PFSK-1 (cell line): ENCODE results near the gene IFNL2.

ENCODE experiments used
- FOXP2 ChIP-seq: optimal IDR thresholded peaks from 2 replicates; pipeline ENCODE3; 2011; ENCODE audit warnings: borderline replicate concordance, control low read depth, inconsistent platforms; ENCODE audit not compliant: insufficient read depth; ENCODE audit errors: extremely low read length, extremely low read depth
- POLR2AphosphoS5 ChIP-seq: IDR thresholded peaks from 2 replicates; pipeline ENCODE4 v1.6.1; 2012; ENCODE audit warnings: low read depth, mild to moderate bottlenecking, control low read depth, low read length, moderate library complexity
- SIN3A ChIP-seq: IDR thresholded peaks from 2 replicates; pipeline ENCODE4 v1.6.1; 2012; ENCODE audit warnings: mild to moderate bottlenecking, low read length, moderate library complexity, borderline replicate concordance; ENCODE audit not compliant: insufficient read depth
- TAF1 ChIP-seq: IDR thresholded peaks from 2 replicates; pipeline ENCODE4 v1.6.1; 2012; ENCODE audit warnings: low read length, control low read depth, borderline replicate concordance; ENCODE audit not compliant: insufficient read depth
- TF ChIP-seq, protein P1 (sequence below), 2 experiments: IDR thresholded peaks; 2 replicates each; pipeline versions ENCODE4 v1.6.1 to v1.8.0; 2011 to 2012; ENCODE audit warnings: low read depth in 2 of 2, low read length in 2 of 2, control low read depth in 1 of 2, inconsistent platforms in 1 of 2, mild to moderate bottlenecking in 1 of 2, moderate library complexity in 1 of 2; ENCODE audit not compliant: insufficient read depth in 1 of 2

IFNL2 gene

DNA sequence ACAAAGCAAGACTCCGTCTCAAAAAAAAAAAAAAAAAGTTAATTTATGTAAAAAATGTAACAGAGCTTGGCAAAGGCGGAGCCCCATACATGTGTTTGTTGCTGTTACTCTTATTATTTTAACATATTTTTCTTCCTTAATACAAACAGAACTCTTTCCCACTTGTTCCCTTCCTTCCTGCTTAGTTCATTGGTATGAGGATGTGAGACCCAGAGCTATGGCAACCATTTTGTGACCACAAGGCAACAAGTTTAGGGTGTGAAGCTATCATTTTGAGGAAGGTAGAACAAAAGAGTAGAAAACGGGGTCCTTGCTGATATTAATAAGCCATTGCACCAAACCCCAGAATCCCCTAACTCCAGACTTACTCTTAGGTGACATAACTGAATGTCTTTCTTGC, 33.4 kb downstream of the IFNL2 start:
- no peak for TF ChIP-seq POLR2AphosphoS5
- no peak for TF ChIP-seq TAF1
- TF ChIP-seq FOXP2 = no peak
- TF ChIP-seq, protein P1, sequence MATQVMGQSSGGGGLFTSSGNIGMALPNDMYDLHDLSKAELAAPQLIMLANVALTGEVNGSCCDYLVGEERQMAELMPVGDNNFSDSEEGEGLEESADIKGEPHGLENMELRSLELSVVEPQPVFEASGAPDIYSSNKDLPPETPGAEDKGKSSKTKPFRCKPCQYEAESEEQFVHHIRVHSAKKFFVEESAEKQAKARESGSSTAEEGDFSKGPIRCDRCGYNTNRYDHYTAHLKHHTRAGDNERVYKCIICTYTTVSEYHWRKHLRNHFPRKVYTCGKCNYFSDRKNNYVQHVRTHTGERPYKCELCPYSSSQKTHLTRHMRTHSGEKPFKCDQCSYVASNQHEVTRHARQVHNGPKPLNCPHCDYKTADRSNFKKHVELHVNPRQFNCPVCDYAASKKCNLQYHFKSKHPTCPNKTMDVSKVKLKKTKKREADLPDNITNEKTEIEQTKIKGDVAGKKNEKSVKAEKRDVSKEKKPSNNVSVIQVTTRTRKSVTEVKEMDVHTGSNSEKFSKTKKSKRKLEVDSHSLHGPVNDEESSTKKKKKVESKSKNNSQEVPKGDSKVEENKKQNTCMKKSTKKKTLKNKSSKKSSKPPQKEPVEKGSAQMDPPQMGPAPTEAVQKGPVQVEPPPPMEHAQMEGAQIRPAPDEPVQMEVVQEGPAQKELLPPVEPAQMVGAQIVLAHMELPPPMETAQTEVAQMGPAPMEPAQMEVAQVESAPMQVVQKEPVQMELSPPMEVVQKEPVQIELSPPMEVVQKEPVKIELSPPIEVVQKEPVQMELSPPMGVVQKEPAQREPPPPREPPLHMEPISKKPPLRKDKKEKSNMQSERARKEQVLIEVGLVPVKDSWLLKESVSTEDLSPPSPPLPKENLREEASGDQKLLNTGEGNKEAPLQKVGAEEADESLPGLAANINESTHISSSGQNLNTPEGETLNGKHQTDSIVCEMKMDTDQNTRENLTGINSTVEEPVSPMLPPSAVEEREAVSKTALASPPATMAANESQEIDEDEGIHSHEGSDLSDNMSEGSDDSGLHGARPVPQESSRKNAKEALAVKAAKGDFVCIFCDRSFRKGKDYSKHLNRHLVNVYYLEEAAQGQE (IDR thresholded peaks at IDR 0.05; ENCODE audit: insufficient read depth in 1 of 2, low read depth in 2 of 2, low read length in 2 of 2) = no peak
- no peak for TF ChIP-seq SIN3A

GRCh38 chr19:39303373-39304184, 35.4 kb downstream of the IFNL2 start:
- TF ChIP-seq TAF1 = no peak
- TF ChIP-seq POLR2AphosphoS5 = no peak
- TF ChIP-seq, protein P1 (IDR thresholded peaks at IDR 0.05; ENCODE audit: insufficient read depth in 1 of 2, low read depth in 2 of 2, low read length in 2 of 2) = no peak
- TF ChIP-seq FOXP2 = no peak
- no peak for TF ChIP-seq SIN3A

DNA sequence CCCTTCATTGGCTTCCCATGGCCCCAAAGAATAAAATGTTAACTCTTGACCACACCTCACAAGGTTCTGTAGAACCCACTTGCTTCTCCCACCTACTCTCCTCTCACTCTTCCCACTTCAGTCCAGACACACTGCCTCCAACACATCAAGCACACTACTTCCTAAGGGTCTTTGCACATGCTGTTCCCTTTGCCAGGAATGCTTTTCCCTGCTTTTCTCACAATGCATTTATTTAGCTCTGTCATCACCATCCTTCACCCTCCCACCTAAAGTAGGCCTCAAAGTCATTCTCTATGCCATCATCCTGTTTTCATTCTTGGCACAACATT, 36.0 kb downstream of the IFNL2 start:
- TF ChIP-seq SIN3A (no peak), FOXP2 (no peak), POLR2AphosphoS5 (no peak), TAF1 (no peak)
- TF ChIP-seq, protein P1 (IDR thresholded peaks at IDR 0.05; ENCODE audit: insufficient read depth in 1 of 2, low read depth in 2 of 2, low read length in 2 of 2) = no peak

- TF ChIP-seq, protein P1 (IDR thresholded peaks at IDR 0.05; ENCODE audit: insufficient read depth in 1 of 2, low read depth in 2 of 2, low read length in 2 of 2) = no peak
- TF ChIP-seq TAF1 (no peak), SIN3A (no peak), FOXP2 (no peak), POLR2AphosphoS5 (no peak)
Observed at GRCh38 chr19:39304701-39305571, 36.7 kb downstream of the IFNL2 start.
